HG02588 (cell line): ENCODE measurements around the gene SGMS1.

Experiments
- ATAC-seq: cut with Tn5 transposase; IDR thresholded peaks from one replicate; pipeline ENCODE4 v1.9.1; 2021; ENCODE audit warnings: mild to moderate bottlenecking, moderate library complexity; ENCODE audit not compliant: unreplicated experiment

SGMS1 gene

DNA sequence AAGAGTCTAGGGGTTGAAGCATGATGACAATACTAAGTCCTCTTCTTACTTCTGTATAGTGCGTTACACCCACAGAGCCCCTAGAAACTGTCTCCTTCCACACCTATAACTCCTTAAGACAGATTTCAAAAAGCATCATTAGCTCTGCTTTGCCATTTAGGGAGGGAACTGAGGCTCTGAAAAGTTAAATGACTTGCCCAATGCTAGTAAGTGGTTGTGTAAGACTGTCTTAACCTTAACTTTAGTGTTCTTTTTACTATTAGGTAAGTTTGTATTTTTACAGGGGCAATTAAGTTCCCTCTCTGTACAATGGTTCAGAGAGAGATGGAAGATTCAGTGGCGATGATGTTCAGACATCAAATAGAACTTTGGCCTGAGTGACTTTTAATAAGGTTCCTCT, 299.7 kb downstream of the SGMS1 start:
- ATAC-seq = no peak

DNA sequence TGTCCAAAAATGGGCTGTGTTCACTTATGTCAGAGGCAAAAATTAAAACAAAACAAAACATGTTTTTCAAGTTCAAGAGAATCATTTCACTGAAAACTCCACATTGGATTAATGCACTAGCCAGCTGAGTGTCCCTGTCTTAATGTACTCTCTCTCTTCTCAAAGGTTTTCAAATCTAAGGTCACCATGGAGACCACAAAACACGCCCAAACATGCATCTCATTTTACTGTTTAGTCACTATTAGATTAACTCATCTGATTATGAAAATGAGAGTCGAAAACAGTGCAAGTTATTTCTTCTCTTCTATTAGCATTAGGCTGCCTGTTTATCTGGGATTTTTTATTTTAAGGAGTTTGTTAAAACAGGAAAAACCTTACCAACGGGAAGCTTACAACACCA, 301.7 kb downstream of the SGMS1 start:
- ATAC-seq = no peak

DNA sequence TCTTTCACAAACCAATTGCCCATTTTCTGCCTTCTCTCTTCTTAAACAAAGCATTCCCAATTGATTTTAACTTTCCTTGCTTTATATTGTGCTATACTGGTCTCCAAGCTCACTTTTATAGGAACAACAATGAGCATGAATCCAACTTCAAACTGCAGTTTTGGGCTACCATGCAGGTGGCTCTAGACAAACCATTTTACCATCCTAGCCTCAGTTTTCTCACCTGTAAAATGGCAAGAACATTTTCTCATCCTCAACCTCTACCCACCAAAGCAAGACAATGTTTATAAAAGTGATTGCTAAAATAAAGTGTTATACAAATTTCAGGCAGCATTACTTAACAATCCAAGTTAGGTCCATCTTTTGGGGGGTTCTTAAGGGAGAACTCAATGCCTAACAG, 305.6 kb downstream of the SGMS1 start:
- no peak for ATAC-seq

DNA sequence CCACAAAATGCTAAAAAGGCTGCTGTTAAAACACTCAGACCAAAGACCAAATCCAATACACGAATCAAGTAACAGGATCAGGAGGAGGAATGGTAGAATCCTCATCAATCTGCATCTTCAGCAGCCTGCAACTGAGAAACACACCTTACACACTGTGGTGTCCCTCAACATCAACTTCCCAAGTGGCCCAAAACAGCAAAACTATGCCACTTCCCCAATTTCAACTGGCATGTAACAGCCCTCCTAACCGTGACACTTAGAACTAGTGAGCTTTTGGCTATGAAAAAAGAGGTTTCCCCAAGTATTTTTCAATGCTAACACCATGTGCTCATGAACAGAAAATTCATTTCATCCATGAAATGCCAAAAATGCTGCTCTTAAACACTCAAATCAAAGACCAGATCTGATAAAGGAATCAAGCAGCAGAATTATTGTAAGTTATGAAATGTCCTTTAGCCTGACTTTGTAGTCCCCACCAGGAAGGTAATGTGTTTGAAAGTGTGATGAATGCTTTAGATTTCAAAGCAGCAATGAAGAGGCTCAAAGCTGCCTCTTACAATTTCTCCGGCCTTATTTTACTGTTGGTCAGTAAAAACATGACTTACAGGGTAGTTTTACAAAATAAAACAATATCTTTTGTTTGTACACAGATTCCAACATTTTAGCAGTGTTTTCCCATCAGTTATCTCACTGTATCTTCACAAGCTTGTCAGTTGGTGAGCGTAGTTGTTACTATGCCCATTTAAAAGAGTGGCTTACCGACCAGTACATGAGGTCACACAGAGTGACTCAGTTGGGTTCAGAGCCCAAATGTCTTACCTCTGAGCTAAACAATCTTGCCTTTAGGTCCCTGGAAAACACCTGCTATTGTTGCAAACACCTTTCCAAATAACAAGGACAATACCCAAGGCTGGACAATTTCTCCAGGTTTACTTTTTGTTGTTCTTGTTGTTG, 306.8 kb downstream of the SGMS1 start:
- ATAC-seq = no peak

DNA sequence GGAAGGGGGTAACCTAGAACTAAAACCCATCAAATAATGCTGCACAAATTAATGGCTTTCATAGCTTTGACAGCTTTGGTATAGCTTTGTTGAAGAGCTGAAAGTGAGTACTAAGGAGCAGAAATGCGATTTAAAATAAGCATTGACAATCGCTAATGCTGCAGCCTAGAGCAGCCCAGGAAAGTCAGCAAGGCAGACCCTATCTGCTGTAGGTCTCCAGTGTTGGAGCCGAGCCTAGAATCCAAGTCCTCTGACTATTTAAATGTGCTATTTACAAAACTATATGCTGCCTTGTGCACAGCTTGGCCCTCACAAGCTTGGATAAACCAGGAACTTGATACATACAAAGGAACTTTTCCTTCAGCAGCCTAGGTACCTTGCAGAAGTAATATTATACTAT, 307.6 kb downstream of the SGMS1 start:
- ATAC-seq = no peak

DNA sequence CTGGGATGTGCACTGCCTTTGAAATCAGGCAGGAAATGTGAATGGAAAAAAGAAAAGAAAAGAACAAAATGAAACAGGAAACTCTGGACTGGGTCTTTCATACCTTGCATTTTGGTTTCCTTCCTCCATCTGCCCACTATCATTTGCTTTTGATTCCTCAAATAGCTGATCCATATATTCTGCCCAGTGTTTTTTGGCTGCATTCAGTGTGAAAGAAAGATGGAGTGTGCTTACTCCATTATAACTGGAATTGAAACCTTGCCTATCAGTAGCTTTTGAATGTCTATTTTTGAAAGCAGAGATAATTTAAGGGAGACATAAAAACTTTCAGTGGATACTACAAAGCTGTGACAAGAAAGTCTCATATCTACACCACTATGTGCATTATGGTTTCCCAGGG, 308.3 kb downstream of the SGMS1 start:
- ATAC-seq = no peak

DNA sequence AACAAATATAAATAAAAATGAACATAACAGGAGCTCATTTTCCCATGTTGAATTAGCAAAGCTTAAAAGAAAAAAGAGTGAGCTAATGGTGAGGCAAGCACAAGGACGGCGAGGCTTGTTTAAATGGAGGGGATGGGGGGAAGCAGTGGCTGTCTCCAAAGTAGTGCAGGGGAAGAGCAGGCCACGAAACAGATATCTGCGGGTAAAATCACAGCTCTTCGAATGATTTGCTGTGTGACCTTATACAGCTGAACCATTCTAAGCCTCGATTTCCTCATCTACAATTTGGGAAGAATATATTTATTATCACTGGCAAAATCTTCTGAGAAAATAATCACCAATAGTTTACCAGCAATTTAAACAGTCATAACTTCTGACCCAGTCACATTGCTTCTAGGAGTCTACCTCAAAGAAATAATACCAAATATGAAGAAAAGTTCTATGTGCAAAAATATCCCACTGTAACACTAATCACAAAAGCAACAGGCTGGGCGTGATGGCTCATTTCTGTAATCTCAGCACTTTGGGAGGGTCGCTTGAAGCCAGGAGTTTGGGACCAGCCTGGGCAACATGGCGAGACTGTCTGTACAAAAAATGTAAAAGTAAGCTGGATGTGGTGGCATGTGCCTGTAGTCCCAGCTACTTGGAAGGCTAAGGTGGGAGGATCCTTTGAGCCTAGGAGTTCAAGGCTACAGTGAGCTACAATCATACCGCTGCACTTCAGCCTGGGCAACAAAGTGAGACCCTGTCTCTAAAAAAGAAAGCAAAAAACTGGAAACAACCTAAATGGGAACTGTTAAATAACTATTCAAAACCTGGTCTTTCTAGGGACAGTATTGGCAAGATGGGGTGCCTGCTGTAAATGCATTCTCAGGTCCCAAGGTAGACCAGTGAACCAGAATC, 309.3 kb downstream of the SGMS1 start:
- no peak for ATAC-seq

DNA sequence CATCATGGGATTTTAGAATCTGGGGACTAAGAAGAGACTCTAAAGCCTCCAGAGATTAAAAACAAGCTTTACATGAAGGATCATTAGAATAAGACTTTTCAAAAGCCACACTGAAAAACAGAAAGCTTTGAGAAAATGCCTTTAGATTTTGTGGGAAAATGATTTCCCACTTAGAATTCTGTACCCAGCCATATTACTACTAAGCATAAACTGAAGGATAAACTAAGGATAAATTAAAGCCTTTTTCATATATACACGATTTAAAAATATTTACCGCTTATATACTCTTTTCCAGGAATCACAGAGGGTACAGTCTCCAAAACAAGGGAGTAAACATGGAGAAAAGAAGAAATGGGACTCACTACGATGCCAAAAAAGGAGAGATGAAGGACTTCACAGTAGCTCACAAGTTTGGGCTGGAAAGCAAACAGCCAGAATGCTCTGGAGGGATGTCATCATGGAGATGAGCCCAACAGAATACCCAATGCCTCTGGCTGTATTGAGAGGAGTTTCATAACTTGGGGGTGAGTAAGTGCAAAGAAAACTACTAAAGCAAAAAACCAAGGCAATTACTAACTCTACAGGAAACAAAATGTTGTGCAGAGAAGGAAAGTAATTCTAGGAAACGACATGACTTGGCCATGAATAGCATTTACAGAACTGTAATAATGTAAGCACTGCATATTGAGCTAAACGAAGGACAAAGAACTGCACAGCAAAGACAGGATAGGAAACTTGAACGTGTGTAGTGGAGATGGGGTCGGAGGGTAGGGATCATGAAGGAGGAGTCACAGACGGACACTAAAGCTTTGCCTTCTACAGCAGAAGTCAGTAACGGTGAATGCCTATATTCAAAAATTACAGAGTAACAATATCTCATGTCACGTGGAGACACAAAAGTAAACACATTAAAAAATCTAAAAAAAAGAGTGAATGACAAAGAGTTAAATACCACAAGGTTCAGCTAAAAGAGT, 311.0 kb downstream of the SGMS1 start:
- no peak for ATAC-seq

DNA sequence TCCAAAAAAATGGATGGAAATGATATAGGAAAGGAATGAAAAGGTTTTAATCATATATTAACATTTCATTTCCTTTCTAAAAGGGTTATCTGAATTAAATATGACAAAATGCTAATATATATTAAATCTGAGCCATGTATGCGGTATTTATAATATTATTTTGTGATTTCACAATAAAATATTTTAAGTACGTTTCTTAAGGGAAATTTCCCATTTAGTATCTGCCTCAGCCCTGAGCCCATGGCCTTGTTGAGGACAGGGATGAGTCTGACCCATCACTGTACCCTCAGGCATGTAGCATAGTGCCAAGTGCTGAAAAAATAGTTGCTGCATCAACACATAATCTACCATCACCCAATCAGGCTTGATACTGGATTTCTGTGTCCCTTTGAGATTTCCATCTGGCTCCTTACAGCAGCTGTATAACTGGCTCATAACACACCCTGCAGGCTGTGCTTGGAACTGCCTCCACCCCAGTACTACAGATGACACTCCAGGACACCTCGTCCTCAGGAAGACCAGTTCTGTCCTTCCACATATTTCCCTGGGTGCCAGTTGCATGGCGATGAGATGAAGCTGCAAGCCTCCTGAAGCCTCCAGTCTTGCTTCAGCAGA, 313.1 kb downstream of the SGMS1 start:
- ATAC-seq = no peak

DNA sequence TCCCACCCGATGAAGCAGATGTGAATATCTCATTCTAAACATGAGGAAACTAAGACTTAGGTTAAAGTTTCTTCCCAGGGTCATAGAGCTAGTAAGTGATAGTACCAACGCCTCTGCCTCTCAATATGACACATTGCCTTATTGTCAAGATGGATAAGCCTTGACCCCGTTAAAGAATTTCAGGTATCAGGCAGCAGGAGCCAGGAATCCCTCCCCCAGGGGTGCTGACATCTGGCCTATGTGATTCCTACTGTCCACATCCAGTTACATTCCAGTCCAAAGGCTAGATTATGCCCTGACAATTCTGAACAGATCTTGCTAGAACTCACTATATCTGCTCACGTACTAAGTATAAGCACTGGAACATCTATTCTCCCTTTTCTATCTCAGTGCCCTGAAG, 314.4 kb downstream of the SGMS1 start:
- ATAC-seq = no peak

DNA sequence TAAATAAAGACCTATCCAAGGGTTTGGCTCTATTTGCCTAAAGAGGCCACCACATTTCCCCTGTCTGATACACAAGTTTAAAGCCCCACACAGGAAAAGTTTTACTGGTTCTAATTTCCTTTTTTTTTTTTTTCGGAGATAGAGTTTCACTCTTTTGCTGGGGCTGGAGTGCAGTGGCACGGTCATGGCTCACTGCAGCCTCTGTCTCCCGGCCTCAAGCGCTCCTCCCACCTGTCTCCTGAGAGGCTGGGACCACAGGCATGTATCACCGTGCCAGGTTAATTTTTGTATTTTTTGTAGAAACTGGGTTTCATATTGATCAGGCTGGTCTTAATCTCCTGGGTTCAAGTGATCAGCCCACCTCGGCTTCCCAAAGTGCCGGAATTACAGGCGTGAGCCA, 319.1 kb downstream of the SGMS1 start:
- no peak for ATAC-seq

DNA sequence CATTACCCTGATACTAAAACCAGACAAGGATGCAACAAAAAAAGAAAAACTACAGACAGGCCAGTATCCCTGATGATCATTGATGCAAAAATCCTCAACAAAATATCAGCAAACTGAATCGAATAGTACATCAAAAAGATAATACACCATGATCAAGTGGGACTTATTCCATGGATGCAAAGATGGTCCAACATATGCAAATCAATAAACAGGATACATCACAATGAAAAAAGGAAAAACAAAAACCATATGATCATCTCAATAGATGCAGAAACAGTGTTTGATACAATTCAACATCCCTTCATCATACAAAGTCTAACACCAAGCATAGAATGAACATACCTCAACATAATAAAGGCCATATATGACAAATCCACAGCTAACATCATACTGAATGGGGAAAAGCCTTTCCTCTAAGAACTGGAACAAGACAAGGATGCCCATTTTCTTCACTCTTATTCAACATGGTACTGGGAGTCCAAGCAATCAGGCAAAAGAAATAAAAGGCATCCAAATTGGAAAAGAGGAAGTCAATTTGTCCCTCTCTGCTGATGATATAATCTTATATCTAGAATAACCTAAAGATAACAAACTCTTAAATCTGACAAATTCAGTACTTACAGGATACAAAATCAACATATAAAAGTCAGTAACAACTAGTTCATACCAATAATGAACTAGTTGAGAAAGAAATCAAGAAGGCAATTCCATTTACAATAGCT, 323.6 kb downstream of the SGMS1 start:
- ATAC-seq = no peak

DNA sequence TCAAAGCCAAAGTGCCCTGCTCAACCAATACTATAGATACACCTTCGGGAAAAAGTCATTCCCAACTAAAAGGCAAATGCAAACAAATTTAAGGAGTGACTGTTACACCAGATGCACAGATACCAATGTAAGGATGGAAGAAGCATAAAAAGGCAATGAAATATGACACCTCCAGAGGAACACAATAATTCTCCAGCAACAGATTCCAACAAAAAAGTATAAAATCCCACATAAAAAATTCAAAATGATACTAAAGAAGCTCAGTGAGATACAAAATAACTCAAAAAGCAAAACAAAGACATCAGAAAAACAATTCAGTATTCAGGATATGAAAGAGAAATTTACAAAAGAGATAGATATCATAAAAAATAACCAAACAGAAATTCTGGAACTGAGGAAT, 328.4 kb downstream of the SGMS1 start:
- ATAC-seq = no peak

DNA sequence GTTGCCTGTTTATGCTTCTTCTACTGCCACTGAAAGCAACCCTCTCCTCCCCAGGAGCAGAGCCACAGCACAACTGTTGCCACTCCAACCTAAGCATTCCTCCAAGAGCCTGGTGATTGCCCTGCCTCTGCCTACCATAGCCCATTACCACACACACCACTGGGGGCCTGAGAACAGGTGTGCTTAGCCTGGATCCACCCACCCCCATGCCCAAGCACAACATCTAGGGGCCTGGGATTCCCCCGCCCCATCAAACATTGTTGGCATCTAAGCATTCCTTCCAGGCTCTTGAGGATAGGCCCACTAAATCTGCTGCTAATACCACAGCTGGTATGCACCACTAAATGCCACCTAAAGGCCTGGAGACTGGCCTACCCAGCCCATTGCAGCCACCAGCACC, 329.2 kb downstream of the SGMS1 start:
- ATAC-seq = no peak

DNA sequence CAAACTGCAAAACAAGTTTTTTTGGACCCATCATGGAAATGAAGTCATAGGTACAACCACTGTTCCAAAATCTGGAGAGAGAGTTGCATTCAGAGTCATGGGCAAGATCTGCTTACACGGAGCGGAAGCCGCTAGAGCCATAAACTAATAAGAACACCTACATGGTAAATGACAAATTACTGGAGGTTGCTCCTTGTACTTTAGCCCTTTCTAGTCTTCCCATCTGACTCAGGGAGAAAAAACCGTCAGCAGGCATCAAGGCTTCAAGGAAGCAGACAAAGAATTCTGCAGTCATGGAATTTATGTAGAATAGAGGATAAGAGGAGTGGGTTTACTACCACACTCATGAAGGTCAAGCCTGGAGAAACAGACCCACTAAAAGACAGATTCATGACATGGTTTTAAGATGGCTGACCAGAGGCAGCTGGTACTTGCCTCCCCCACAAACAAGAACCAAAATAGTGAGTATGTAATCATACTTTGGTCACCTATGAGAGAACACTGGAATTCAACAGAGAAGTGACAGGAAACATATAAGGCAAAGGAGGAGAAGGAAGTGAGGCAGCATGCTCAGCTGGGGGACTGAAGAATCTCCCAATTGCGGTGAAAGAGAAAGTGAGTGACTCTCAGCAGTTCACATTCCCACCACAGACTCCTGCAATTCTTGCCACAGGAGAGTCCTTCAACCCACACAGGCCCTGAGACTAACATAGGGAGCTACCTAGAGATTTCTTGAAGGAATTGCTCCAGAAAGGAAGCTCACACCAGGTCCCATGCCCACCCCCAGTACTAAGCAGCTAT, 330.0 kb downstream of the SGMS1 start:
- no peak for ATAC-seq

DNA sequence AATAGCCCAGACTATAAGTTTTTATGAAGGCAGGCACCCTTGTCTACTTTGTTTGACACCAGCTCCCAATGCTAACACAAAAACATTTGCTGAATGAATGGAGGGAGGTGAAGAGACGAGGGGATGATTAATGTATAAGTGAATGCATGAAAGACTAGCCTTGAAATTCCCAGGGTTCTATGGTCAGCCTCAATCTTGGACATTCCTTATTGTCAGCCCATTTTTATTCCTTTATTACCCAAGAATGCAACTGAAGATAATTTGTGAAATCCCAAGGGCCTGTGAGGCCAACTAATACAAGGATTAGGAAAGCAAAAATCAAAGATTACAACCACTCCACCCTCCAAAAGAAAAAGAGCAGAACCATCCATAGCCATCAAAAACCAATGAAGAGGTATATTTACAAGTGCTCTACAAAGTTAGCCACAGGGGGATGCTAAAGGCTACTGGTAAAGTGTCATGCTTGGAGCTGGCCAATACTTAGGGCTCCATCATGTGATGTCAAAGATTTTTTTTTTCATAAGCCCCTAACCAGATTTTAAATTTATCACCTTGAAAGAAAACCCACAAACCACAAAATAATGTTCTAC, 332.4 kb downstream of the SGMS1 start:
- ATAC-seq = no peak

DNA sequence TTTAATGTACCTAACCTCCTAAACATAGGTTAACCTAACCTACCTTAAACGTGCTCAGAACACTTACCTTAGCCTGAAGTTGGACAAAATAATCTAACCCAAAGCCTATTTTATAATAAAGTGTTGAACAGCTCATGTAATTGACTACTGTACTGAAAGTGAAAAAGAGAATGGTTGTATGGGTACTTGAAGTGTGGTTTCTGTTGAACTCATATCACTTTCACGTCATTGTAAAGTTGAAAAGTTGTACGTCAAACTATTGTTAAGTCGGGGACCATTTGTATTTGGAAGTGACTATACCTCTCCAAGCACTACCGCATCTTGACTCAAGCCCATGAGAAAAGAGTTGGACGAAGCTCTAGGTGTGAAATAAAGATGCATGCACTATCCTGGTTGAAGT, 334.6 kb downstream of the SGMS1 start:
- ATAC-seq = no peak

DNA sequence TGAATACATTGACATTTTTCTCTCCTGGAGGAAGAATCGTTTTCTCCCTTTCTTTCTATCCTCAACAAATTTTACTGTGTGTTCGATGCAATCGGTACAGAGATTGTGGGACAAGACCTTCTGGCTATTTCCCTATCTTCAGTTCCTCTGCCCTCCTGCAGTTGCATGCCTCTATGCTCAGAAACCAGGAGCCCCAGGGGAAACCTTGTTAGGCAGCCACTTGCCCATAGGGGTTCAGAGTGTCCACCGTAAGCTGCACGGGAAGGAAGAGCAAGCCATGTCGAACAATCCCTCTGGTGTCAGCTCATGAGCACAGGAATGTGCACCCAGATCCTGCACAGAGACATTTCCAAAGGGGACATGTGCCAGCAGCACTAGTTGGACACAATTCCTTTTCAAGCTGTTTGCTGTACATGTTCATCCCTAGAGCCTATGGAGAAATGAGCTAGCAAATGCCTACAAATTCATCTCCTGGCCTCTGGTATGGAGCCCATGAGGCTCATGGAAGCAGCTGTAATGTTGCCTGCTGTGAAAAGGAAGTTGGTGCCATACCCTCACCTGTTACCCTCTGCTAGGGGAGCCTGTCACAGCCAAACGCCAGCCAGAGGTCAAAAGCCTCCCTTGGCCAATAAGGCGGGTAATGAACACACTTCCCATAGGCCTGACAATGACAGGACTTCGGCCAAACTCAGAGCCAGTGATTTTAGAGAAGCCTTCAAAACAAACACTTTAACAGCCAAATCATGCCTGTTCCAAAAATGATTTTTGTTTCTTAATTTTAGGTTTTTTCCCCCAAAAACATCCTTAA, 336.6 kb downstream of the SGMS1 start:
- no peak for ATAC-seq
